HAP-1 (cell line): ENCODE results near the gene CCDC194.

ENCODE experiments used
- DNase-seq, 2 experiments: peaks; one replicate each; pipeline ENCODE4 v3.0.0-alpha.2; 2016 to 2020; ENCODE audit warnings: low spot score in 2 of 2
- H3K27me3 ChIP-seq: fragments of 250-450 bp; sonication (Bioruptor Pico); 2 replicates; pipeline ENCODE4 v1.5.1; 2020; ENCODE audit warnings: low read depth, mild to moderate bottlenecking, moderate library complexity
- H3K36me3 ChIP-seq: fragments of 250-450 bp; sonication (Bioruptor Pico); replicated peaks from 2 replicates; pipeline ENCODE4 v1.5.1; 2020; ENCODE audit warnings: mild to moderate bottlenecking
- H3K4me1 ChIP-seq: fragments of 250-450 bp; sonication (Bioruptor Pico); 2 replicates; pipeline ENCODE4 v1.5.1; 2020; ENCODE audit warnings: mild to moderate bottlenecking
- H3K4me3 ChIP-seq: fragments of 250-450 bp; sonication (Bioruptor Pico); 2 replicates; pipeline ENCODE4 v1.5.1; 2020; ENCODE audit warnings: mild to moderate bottlenecking, moderate library complexity
- H3K9me3 ChIP-seq: fragments of 250-450 bp; sonication (Bioruptor Pico); 2 replicates; pipeline ENCODE4 v1.5.1; 2020; ENCODE audit warnings: mild to moderate bottlenecking, moderate library complexity
- in situ Hi-C: fragments of 300-500 bp; cut with MboI; formaldehyde crosslinking; loops from 3 replicates; pipeline ENCODE4 v1.14.3; 2020; ENCODE audit warnings: low sequenced_read_pairs, inconsistent platforms, mixed read lengths

Gene CCDC194

DNA sequence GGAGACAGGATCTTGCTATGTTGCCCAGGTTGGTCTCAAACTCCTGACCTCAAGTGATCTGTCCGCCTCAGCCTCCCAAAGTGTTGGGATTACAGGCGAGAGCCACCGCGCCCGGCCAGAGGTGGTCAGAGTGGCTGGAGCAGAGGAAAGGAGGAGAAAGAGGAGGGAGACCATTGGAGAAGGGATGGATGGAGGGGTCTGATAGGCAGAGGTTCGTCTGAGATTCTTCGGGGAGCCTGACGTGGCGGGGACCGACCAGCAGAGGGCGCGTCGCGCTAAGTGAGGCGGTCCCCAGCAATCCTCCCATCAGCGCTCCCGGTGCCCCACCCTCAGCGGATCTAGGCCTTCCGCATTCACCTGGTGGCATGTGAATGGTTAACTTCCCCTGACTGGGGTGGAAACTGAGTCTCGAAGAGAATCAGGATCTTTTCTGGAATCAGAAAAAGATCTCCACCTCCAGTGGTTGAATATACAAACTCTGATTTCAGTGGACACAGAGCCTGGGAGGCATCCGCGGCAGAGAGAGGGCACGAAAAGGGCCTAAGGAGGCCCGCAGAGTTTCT, 47.8 kb downstream of the CCDC194 start:
- peaks cover 3% of the 10 kb centered on the region; the same call in 1 of the 2 replicates for H3K4me1 ChIP-seq
- no peaks in the 10 kb centered on the region for H3K9me3 ChIP-seq
- in situ Hi-C loops = no loop called here
- H3K36me3 ChIP-seq = peaks cover 20% of the 10 kb centered on the region
- no peak overlapping the region for H3K4me3 ChIP-seq
- no peaks in the 10 kb centered on the region for H3K27me3 ChIP-seq
- peak; percentile 58 to 88 for DNase-seq

DNA sequence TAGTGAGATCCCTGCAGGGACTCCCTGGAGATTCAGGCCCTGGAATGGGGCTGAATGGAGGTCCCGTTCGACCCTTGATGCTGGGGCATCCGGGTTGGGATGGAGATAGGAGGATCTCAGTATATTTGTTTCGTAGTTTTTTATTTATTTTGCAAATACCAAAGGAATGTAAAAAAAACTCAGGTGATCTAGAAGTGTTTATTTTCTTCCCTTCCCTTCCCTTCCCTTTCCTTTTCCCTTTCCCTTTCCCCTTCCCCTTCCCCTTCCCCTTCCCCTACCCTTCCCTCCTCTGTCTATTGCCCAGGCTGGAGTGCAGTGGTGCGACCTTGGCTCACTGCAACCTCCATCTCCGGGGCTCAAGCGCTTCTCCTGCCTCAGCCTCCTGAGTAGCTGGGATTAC, 52.2 kb downstream of the CCDC194 start:
- Histone ChIP-seq H3K4me3 (no peak overlapping the region), H3K9me3 (no peaks in the 10 kb centered on the region), H3K4me1 (peaks cover 10% of the 10 kb centered on the region; the same call in 1 of the 2 replicates), H3K36me3 (peaks cover 34% of the 10 kb centered on the region), H3K27me3 (no peaks in the 10 kb centered on the region)
- no peak for DNase-seq
- in situ Hi-C loops = no loop called here

DNA sequence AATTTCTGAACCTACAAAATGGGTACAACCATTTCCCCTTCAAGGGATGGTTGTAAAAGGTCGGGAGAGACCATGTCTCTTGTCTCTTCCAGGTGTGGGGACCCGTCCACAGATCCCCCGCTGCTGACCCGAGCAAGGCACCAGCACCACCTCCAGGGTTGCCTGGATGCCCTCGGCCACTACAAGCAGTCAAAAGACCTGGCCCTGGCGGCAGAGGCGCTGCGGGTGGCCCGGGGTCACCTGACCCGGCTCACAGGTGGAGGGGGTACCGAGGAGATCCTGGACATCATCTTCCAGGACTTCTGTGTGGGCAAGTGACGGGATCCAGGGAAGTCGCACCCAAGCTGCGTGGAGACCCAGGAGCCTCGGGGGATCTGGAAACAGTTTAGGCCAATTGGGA, 52.6 kb downstream of the CCDC194 start:
- Histone ChIP-seq H3K27me3 (no peaks in the 10 kb centered on the region), H3K36me3 (peaks cover 34% of the 10 kb centered on the region), H3K4me3 (no peak overlapping the region), H3K4me1 (peaks cover 9% of the 10 kb centered on the region; the same call in 1 of the 2 replicates), H3K9me3 (no peaks in the 10 kb centered on the region)
- in situ Hi-C loops = no loop called here
- DNase-seq = no peak

GRCh38 chr19:17340871-17341357, 53.1 kb downstream of the CCDC194 start:
- H3K36me3 ChIP-seq = peaks cover 34% of the 10 kb centered on the region
- no peaks in the 10 kb centered on the region for H3K27me3 ChIP-seq
- H3K9me3 ChIP-seq = no peaks in the 10 kb centered on the region
- in situ Hi-C loops = no loop called here
- DNase-seq = no peak
- H3K4me1 ChIP-seq = peaks cover 8% of the 10 kb centered on the region; the same call in 1 of the 2 replicates
- H3K4me3 ChIP-seq = no peak overlapping the region
